Suppressor macrophage (primary cell): ENCODE results near the gene SDK1.
A peak's percentile ranks its signal among the peaks of the same experiment; 100 is the strongest.
"Not testable (repeated sequence)": the region's sequence is repeated elsewhere in the genome, so short reads cannot be mapped to it uniquely, and the experiment has no call there.

Experiments
- DNase-seq, 4 experiments: peaks; one replicate each; pipeline ENCODE4 v3.0.0-alpha.2; 2020 to 2022

The SDK1 gene

GRCh38 chr7:3673524-3673923, 372.5 kb downstream of the SDK1 start:
- no peak for DNase-seq

- DNase-seq, result no peak
Measured at GRCh38 chr7:3678314-3678810, 377.3 kb downstream of the SDK1 start.

GRCh38 chr7:3682028-3682710, 381.1 kb downstream of the SDK1 start:
- no peak for DNase-seq

- no peak for DNase-seq
Measured at GRCh38 chr7:3683546-3684539, 382.8 kb downstream of the SDK1 start.

GRCh38 chr7:3688071-3688470, 387.0 kb downstream of the SDK1 start:
- DNase-seq, result no peak

GRCh38 chr7:3688842-3689241, 387.8 kb downstream of the SDK1 start:
- no peak for DNase-seq

- DNase-seq, result no peak
Measured at GRCh38 chr7:3691478-3692158, 390.6 kb downstream of the SDK1 start.

GRCh38 chr7:3695602-3696001, 394.6 kb downstream of the SDK1 start:
- no peak for DNase-seq

GRCh38 chr7:3696113-3696512, 395.1 kb downstream of the SDK1 start:
- DNase-seq, result no peak

- DNase-seq, result no peak
Measured at GRCh38 chr7:3697472-3697871, 396.4 kb downstream of the SDK1 start.

GRCh38 chr7:3705258-3705657, 404.2 kb downstream of the SDK1 start:
- no peak for DNase-seq

GRCh38 chr7:3706091-3706490, 405.0 kb downstream of the SDK1 start:
- DNase-seq, result not testable (repeated sequence)

GRCh38 chr7:3710122-3710521, 409.1 kb downstream of the SDK1 start:
- DNase-seq, result no peak

GRCh38 chr7:3710531-3710930, 409.5 kb downstream of the SDK1 start:
- DNase-seq, result no peak

GRCh38 chr7:3712841-3713240, 411.8 kb downstream of the SDK1 start:
- no peak for DNase-seq

- peak; percentile 10 to 34 (median 16) for DNase-seq
Measured at GRCh38 chr7:3721422-3721821, 420.4 kb downstream of the SDK1 start.

- no peak for DNase-seq
Measured at GRCh38 chr7:3722396-3722922, 421.4 kb downstream of the SDK1 start.

GRCh38 chr7:3725155-3726059, 424.4 kb downstream of the SDK1 start:
- no peak for DNase-seq

GRCh38 chr7:3730276-3730675, 429.2 kb downstream of the SDK1 start:
- DNase-seq, result no peak

GRCh38 chr7:3732395-3733005, 431.4 kb downstream of the SDK1 start:
- no peak for DNase-seq

GRCh38 chr7:3733541-3734140, 432.6 kb downstream of the SDK1 start:
- no peak for DNase-seq
